T-cell (primary cell): ENCODE measurements around the gene PSMC4. TPM values are rescaled to one million over a fixed set of nuclear protein-coding genes. Genes with fewer than 3 reads are reported as not detected.

Source experiments
- ATAC-seq, 4 experiments: fragments of 200-7000 bp in 3 of 4; fragments of 150-1000 bp in 1 of 4; cut with Tn5 transposase; replicated peaks in 1 of 4; 1 replicate in 3 of 4; 2 replicates in 1 of 4; pipeline ENCODE4 v1.10.0; 2021; ENCODE audit warnings: moderate library complexity in 3 of 4, mild to moderate bottlenecking in 2 of 4, moderate number of reproducible peaks in 1 of 4
- CTCF ChIA-PET, 2 donors: fragments of 300-600 bp; sonication (Branson Sonifier 250); formaldehyde crosslinking; loops; one replicate each; lab custom pipeline; 2022; ENCODE audit warnings: antibody characterized with exemption in 2 of 2; lab: Charles Lee
- POLR2A ChIA-PET, 2 donors: fragments of 300-600 bp; sonication (Branson Sonifier 250); formaldehyde crosslinking; loops; one replicate each; lab custom pipeline; 2022; ENCODE audit warnings: antibody characterized with exemption in 2 of 2; lab: Charles Lee
- DNase-seq, 35 experiments: peaks; one replicate each; pipeline versions ENCODE4 v3.0.0 to v3.0.0-alpha.2; 2013 to 2023
- H3K27ac ChIP-seq: one replicate; pipeline ENCODE4 v1.5.1; 2013; ENCODE audit warnings: low read length
- H3K27me3 ChIP-seq, 2 experiments: replicated peaks in 1 of 2; 1 replicate in 1 of 2; 2 replicates in 1 of 2; pipeline versions ENCODE4 v1.6.1 to v1.7.0; 2013; ENCODE audit warnings: low read length in 1 of 2, mixed read lengths in 1 of 2; ENCODE audit not compliant: control insufficient read depth in 2 of 2, insufficient read depth in 2 of 2; ENCODE audit errors: extremely low read depth in 1 of 2
- H3K36me3 ChIP-seq, 2 donors: 1 replicate in 1 of 2; 2 replicates in 1 of 2; pipeline versions ENCODE4 v1.6.1 to v1.7.0; 2013; ENCODE audit warnings: low read length in 1 of 2; ENCODE audit not compliant: control insufficient read depth in 2 of 2, insufficient read depth in 1 of 2; ENCODE audit errors: extremely low read depth in 1 of 2
- H3K4me1 ChIP-seq, 2 experiments: 1 replicate in 1 of 2; 2 replicates in 1 of 2; pipeline versions ENCODE4 v1.6.1 to v1.7.0; 2013; ENCODE audit warnings: low read length in 2 of 2, mixed read lengths in 1 of 2; ENCODE audit not compliant: insufficient read depth in 2 of 2, control insufficient read depth in 1 of 2; ENCODE audit errors: extremely low read depth in 1 of 2
- H3K4me3 ChIP-seq, 2 donors: 1 replicate in 1 of 2; 2 replicates in 1 of 2; pipeline versions ENCODE4 v1.5.1 to v1.7.0; 2013; ENCODE audit warnings: mild to moderate bottlenecking in 2 of 2, low read length in 1 of 2, moderate library complexity in 1 of 2; ENCODE audit not compliant: control insufficient read depth in 1 of 2; ENCODE audit errors: extremely low read depth in 1 of 2
- H3K9me3 ChIP-seq: 2 replicates; pipeline ENCODE4 v1.7.0; 2013
- H3K27ac Mint-ChIP-seq, 2 donors: one replicate each; pipeline ENCODE4 v1.8.0; 2020 to 2021; ENCODE audit warnings: mild to moderate bottlenecking in 2 of 2, mixed read lengths in 2 of 2
- H3K27me3 Mint-ChIP-seq, 2 donors: one replicate each; pipeline ENCODE4 v1.8.0; 2021 to 2022; ENCODE audit warnings: mixed read lengths in 2 of 2
- H3K36me3 Mint-ChIP-seq: one replicate; pipeline ENCODE4 v1.8.0; 2021; ENCODE audit warnings: mixed read lengths
- H3K4me1 Mint-ChIP-seq, 3 donors: one replicate each; pipeline ENCODE4 v1.8.0; 2020 to 2022; ENCODE audit warnings: mixed read lengths in 3 of 3, mild to moderate bottlenecking in 1 of 3
- H3K4me3 Mint-ChIP-seq, 3 donors: one replicate each; pipeline ENCODE4 v1.8.0; 2020 to 2022; ENCODE audit warnings: mild to moderate bottlenecking in 3 of 3, mixed read lengths in 3 of 3, moderate library complexity in 3 of 3
- H3K9me3 Mint-ChIP-seq, 3 donors: one replicate each; pipeline ENCODE4 v1.8.0; 2020 to 2022; ENCODE audit warnings: mixed read lengths in 3 of 3
- WGBS: methylation state at CpG from one replicate; pipeline ENCODE4 v1.1.5; 2013; ENCODE audit warnings: missing lambda C conversion rate; ENCODE audit not compliant: insufficient coverage; 5-methylcytosine and 5-hydroxymethylcytosine counted together
- total RNA-seq, 35 experiments: library from RNA in 6 of 35; stranded (reverse) in 6 of 35; fragments of 120-200 nt in 1 of 35; gene quantifications; one replicate each; pipeline versions ENCODE4 v1.2.1 to v1.2.4 and lab custom pipeline; 2013 to 2026

PSMC4 gene
- total RNA-seq, 5 donors from 2014 or later (not counting 1 experiment from before 2014, with no cell fraction given) = 58.5 to 80.0 (median 59.6) TPM

DNA sequence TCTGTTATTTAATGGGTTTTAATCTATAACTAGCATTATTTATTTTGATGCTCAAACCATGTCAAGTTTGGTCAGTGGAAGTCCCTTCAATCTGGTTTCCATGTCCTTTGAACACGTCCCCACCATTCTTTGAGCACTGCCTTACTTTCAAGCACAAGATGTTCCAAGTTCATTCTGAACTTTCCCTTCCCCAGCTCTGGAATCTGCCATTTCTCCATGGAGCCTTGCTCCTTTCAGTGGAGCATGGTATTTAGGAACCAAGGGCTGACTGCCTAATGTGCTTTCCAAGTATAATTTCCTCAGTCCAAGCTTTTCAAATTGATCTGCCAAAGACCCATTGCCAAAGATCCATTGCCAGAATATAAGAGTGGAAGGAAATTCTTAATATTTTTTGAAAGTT lies 24.8 kb downstream of the PSMC4 start:
- POLR2A ChIA-PET = no interaction called here
- Histone ChIP-seq H3K4me3 (peak overlapping the region in 1 of 2 donors; percentile 86), H3K4me1 (peaks cover 15 to 26% of the 10 kb centered on the region in 2 experiments), H3K27me3 (no peaks in the 10 kb centered on the region), H3K27ac (peak overlapping the region; percentile 82), H3K9me3 (no peaks in the 10 kb centered on the region), H3K36me3 (no peaks in the 10 kb centered on the region)
- peak overlapping the region; percentile 87 to 99 (median 96) for H3K4me3 Mint-ChIP-seq
- CTCF ChIA-PET = interaction anchor here in 1 of 2 donors (2.7 kb wide), 1 partner anchor 25 kb away, joined by 20 read pairs; the partner anchor contains the start of gene PSMC4
- 63% methylated on average over 1 of the region's 1 CpG for WGBS
- DNase-seq (no peak), ATAC-seq (no peak)
- H3K9me3 Mint-ChIP-seq = peaks cover 0 to 8% (median 0%) of the 10 kb centered on the region in 3 donors
- H3K27ac Mint-ChIP-seq = peak overlapping the region in 1 of 2 donors; percentile 34
- peaks cover 55 to 56% (median 56%) of the 10 kb centered on the region in 3 donors for H3K4me1 Mint-ChIP-seq
- no peaks in the 10 kb centered on the region for H3K27me3 Mint-ChIP-seq
- peaks cover 18% of the 10 kb centered on the region for H3K36me3 Mint-ChIP-seq

DNA sequence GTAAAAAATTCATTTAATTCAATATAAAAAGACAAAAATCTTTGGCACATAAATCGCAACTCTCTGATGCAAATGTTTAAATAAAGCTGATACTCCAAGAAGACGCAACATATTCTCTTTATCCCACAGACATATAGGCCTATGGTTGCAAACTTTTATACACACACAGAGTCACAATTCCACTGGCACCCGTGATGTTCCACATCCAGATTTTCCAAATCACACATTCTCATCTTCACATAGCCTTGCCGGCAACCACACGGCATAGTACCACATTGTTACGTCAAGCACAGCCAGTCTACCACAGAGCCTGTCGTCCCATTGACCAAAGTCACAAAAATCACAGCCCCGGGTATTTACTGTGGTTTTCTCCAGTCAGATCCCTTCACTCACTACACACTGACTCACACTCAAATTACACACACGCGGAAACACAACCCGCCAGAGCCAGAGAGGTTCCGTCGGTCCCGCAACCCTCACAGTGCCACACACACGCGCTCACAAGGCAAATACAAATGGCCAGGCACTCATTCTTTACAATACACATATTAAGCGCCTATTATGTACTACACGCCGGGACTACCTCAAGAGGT lies 25.3 kb downstream of the PSMC4 start:
- Histone ChIP-seq H3K27ac (peak overlapping the region; percentile 82), H3K9me3 (no peaks in the 10 kb centered on the region), H3K4me1 (peaks cover 13 to 26% of the 10 kb centered on the region in 2 experiments), H3K27me3 (no peaks in the 10 kb centered on the region), H3K4me3 (peak overlapping the region; percentile 86 to 88), H3K36me3 (no peaks in the 10 kb centered on the region)
- ATAC-seq (peak; percentile 55 to 64 (median 58)), DNase-seq (peak in 20 of 35 experiments; percentile 5 to 62 (median 19))
- Mint-ChIP-seq H3K27me3 (no peaks in the 10 kb centered on the region), H3K4me1 (peaks cover 49 to 52% (median 50%) of the 10 kb centered on the region in 3 donors), H3K27ac (peak overlapping the region; percentile 91 to 95), H3K36me3 (peaks cover 18% of the 10 kb centered on the region), H3K9me3 (peaks cover 0 to 8% (median 0%) of the 10 kb centered on the region in 3 donors), H3K4me3 (peak overlapping the region; percentile 87 to 99 (median 96))
- ChIA-PET CTCF (interaction anchor here in 1 of 2 donors (2.7 kb wide), 1 partner anchor 26 kb away, joined by 20 read pairs; the partner anchor contains the start of gene PSMC4), POLR2A (no interaction called here)
- WGBS = 4% methylated on average over 18 of the region's 19 CpGs

- peak; percentile 75 to 93 (median 87) for DNase-seq
- peaks cover 0 to 8% (median 0%) of the 10 kb centered on the region in 3 donors for H3K9me3 Mint-ChIP-seq
- peak; percentile 96 for ATAC-seq
- Histone ChIP-seq H3K36me3 (no peaks in the 10 kb centered on the region), H3K27ac (peak within 1 kb of the TSS; percentile 82), H3K9me3 (no peaks in the 10 kb centered on the region), H3K4me3 (peak within 1 kb of the TSS; percentile 86 to 88), H3K4me1 (peaks cover 12 to 26% of the 10 kb centered on the region in 2 experiments), H3K27me3 (no peaks in the 10 kb centered on the region)
- POLR2A ChIA-PET = interaction anchor here in 1 of 2 donors (0.6 kb wide), 1 partner anchor 1365 kb away, joined by 3 read pairs; no protein-coding TSS in a partner anchor
- WGBS = 6% methylated on average over 37 of the region's 53 CpGs
- H3K27ac Mint-ChIP-seq = peak within 1 kb of the TSS; percentile 91 to 95
- no peaks in the 10 kb centered on the region for H3K27me3 Mint-ChIP-seq
- peaks cover 18% of the 10 kb centered on the region for H3K36me3 Mint-ChIP-seq
- H3K4me3 Mint-ChIP-seq = peak within 1 kb of the TSS; percentile 87 to 99 (median 96)
- H3K4me1 Mint-ChIP-seq = peaks cover 43 to 47% (median 44%) of the 10 kb centered on the region in 3 donors
- CTCF ChIA-PET = interaction anchor here in 1 of 2 donors (2.7 kb wide), 1 partner anchor 26 kb away, joined by 20 read pairs; the partner anchor contains the start of gene PSMC4
Measured at GRCh38 chr19:39996811-39997637, 26.1 kb downstream of the PSMC4 start, which contains the start of gene ZNF546. Gene ZNF546, plus strand, starts transcription at chr19:39997060. Its CDS starts 1,267 bp downstream, at chr19:39998327.

GRCh38 chr19:39997638-39998216 lies 26.8 kb downstream of the PSMC4 start:
- peaks cover 12 to 26% of the 10 kb centered on the region in 2 experiments for H3K4me1 ChIP-seq
- H3K4me3 ChIP-seq = peak overlapping the region; percentile 86 to 88
- CTCF ChIA-PET = interaction anchor here in 1 of 2 donors (0.7 to 2.7 kb wide), 2 partner anchors 27 to 82 kb away, joined by 4 to 20 read pairs; partner anchors contain the start of gene PSMC4
- peak overlapping the region; percentile 82 for H3K27ac ChIP-seq
- Mint-ChIP-seq H3K4me1 (peaks cover 36 to 40% (median 38%) of the 10 kb centered on the region in 3 donors), H3K27ac (peak overlapping the region; percentile 91 to 95), H3K4me3 (peak overlapping the region; percentile 87 to 99 (median 96)), H3K9me3 (peaks cover 0 to 8% (median 0%) of the 10 kb centered on the region in 3 donors), H3K27me3 (no peaks in the 10 kb centered on the region), H3K36me3 (peaks cover 18% of the 10 kb centered on the region)
- POLR2A ChIA-PET = interaction anchor here in 1 of 2 donors (0.6 kb wide), 1 partner anchor 1365 kb away, joined by 3 read pairs; no protein-coding TSS in a partner anchor
- no peaks in the 10 kb centered on the region for H3K36me3 ChIP-seq
- 82% methylated on average over 2 of the region's 5 CpGs for WGBS
- peak in 6 of 35 experiments; percentile 5 to 35 (median 13) for DNase-seq
- ATAC-seq = no peak
- no peaks in the 10 kb centered on the region for H3K9me3 ChIP-seq
- H3K27me3 ChIP-seq = no peaks in the 10 kb centered on the region

GRCh38 chr19:39998501-39998900 lies 27.5 kb downstream of the PSMC4 start:
- H3K4me3 Mint-ChIP-seq = peak overlapping the region; percentile 87 to 99 (median 96)
- no peak overlapping the region for H3K4me3 ChIP-seq
- ATAC-seq (no peak), DNase-seq (no peak)
- 89% methylated on average over 1 of the region's 4 CpGs for WGBS
- peaks cover 0 to under 1% (median 0%) of the 10 kb centered on the region in 3 donors for H3K9me3 Mint-ChIP-seq
- H3K27ac ChIP-seq = no peak overlapping the region
- peaks cover 32 to 38% (median 37%) of the 10 kb centered on the region in 3 donors for H3K4me1 Mint-ChIP-seq
- POLR2A ChIA-PET = no interaction called here
- peaks cover 12 to 26% of the 10 kb centered on the region in 2 experiments for H3K4me1 ChIP-seq
- H3K9me3 ChIP-seq = no peaks in the 10 kb centered on the region
- no peaks in the 10 kb centered on the region for H3K27me3 ChIP-seq
- CTCF ChIA-PET = no interaction called here
- H3K36me3 ChIP-seq = no peaks in the 10 kb centered on the region
- peaks cover 10% of the 10 kb centered on the region for H3K36me3 Mint-ChIP-seq
- H3K27ac Mint-ChIP-seq = peak overlapping the region; percentile 34 to 95
- H3K27me3 Mint-ChIP-seq = no peaks in the 10 kb centered on the region
